B cell (primary cell): ENCODE measurements around the gene PYCR2. TPM values are rescaled to one million over a fixed set of nuclear protein-coding genes. Genes with fewer than 3 reads are reported as not detected.

Experiments
- polyA plus RNA-seq: library from polyadenylated mRNA; depleted of rRNA; stranded (reverse); fragments of >200 nt; gene quantifications from 2 replicates; pipeline ENCODE4 v1.2.3, GENCODE V29; 2012
- small RNA-seq: library from RNA; depleted of rRNA; stranded (forward); fragments of <200 nt; gene quantifications from one replicate; pipeline ENCODE3, GENCODE V24; 2012; ENCODE audit warnings: low replicate concordance, low read depth; ENCODE audit not compliant: insufficient read length
- total RNA-seq, 2 donors: library from RNA; stranded (reverse); fragments of 120-200 nt in 1 of 2; gene quantifications; 1 replicate in 1 of 2; 2 replicates in 1 of 2; pipeline versions ENCODE4 v1.2.3 to v1.2.4, GENCODE V29; 2013 to 2022

PYCR2 gene
- total and polyA plus RNA-seq, 2 donors (not counting 1 experiment from before 2014, with no cell fraction given) = 113 to 134 TPM

Small RNA genes lying within 50 kb of the gene (small RNA-seq; reads per million reads assigned to genes)
- gene AL117348.1 = not detected
- gene NDUFA3P3 = not detected

Other genes starting within 250 kb of the PYCR2 start
- gene SRP9, start 146.4 kb downstream of the PYCR2 start, total RNA-seq = 104 and 117 TPM in 2 replicates
- gene SRP9, start 146.4 kb downstream of the PYCR2 start, polyA plus RNA-seq = 73.4 and 134 TPM in 2 replicates
- 3.7 and 4.2 TPM in 2 replicates for gene EPHX1, start 114.1 kb downstream of the PYCR2 start, total RNA-seq
- gene EPHX1, start 114.1 kb downstream of the PYCR2 start, polyA plus RNA-seq = 0.75 and 1.2 TPM in 2 replicates
- gene TMEM63A, start 41.9 kb downstream of the PYCR2 start, total RNA-seq = 238 and 267 TPM in 2 replicates
- gene TMEM63A, start 41.9 kb downstream of the PYCR2 start, polyA plus RNA-seq = 207 and 209 TPM in 2 replicates
- 0.51 TPM in 1 of 2 replicates, not detected in the other for gene LEFTY1, start 35.1 kb downstream of the PYCR2 start, total RNA-seq
- 0.07 TPM in 1 of 2 replicates, not detected in the other for gene LEFTY1, start 35.1 kb downstream of the PYCR2 start, polyA plus RNA-seq
- gene LEFTY2, start 17.0 kb upstream of the PYCR2 start, total RNA-seq = not detected in 2 replicates
- 0.04 and 0.21 TPM in 2 replicates for gene LEFTY2, start 17.0 kb upstream of the PYCR2 start, polyA plus RNA-seq
- gene SDE2, start 75.1 kb upstream of the PYCR2 start, total RNA-seq = 26.0 and 26.3 TPM in 2 replicates
- 10.0 and 39.3 TPM in 2 replicates for gene SDE2, start 75.1 kb upstream of the PYCR2 start, polyA plus RNA-seq
- 519 and 561 TPM in 2 replicates for gene H3-3A, start 138.5 kb upstream of the PYCR2 start, total RNA-seq
- gene H3-3A, start 138.5 kb upstream of the PYCR2 start, polyA plus RNA-seq = 306 and 349 TPM in 2 replicates